Liver (tissue), 9 donors: ENCODE data around the gene SREBF2. TPM values are rescaled to one million over a fixed set of nuclear protein-coding genes. Genes with fewer than 3 reads are reported as not detected.
A peak's percentile ranks its signal among the peaks of the same experiment; 100 is the strongest.

Experiments used
- DNase-seq: peaks from one replicate; pipeline ENCODE4 v3.0.0-alpha.2; 2017; ENCODE audit warnings: low spot score
- H3K27ac ChIP-seq, 2 donors: one replicate each; pipeline ENCODE4 v1.7.0; 2013; ENCODE audit warnings: inconsistent platforms in 2 of 2, low read length in 2 of 2, control low read depth in 1 of 2, low read depth in 1 of 2, mild to moderate bottlenecking in 1 of 2
- H3K27me3 ChIP-seq, 4 donors: one replicate each; pipeline versions ENCODE4 v1.6.1 to v1.7.0; 2013; ENCODE audit warnings: low read length in 3 of 4, inconsistent platforms in 1 of 4, mild to moderate bottlenecking in 1 of 4, moderate library complexity in 1 of 4; ENCODE audit not compliant: control insufficient read depth in 4 of 4, insufficient read depth in 4 of 4
- H3K36me3 ChIP-seq, 4 donors: one replicate each; pipeline versions ENCODE4 v1.6.1 to v1.7.0; 2013; ENCODE audit warnings: low read length in 3 of 4, mild to moderate bottlenecking in 3 of 4, low read depth in 1 of 4, moderate library complexity in 1 of 4; ENCODE audit not compliant: control insufficient read depth in 4 of 4, insufficient read depth in 3 of 4
- H3K4me1 ChIP-seq, 4 donors: one replicate each; pipeline versions ENCODE4 v1.6.1 to v1.7.0; 2013; ENCODE audit warnings: low read length in 3 of 4, mild to moderate bottlenecking in 3 of 4, moderate library complexity in 1 of 4; ENCODE audit not compliant: control insufficient read depth in 4 of 4, insufficient read depth in 4 of 4
- H3K4me3 ChIP-seq, 3 donors: one replicate each; pipeline versions ENCODE4 v1.6.1 to v1.7.0; 2013; ENCODE audit warnings: low read length in 3 of 3, control low read depth in 1 of 3, low read depth in 1 of 3, mild to moderate bottlenecking in 1 of 3
- H3K9ac ChIP-seq, 2 donors: one replicate each; pipeline ENCODE4 v1.7.0; 2013; ENCODE audit warnings: low read length in 2 of 2, mild to moderate bottlenecking in 2 of 2, moderate library complexity in 2 of 2, control low read depth in 1 of 2, low read depth in 1 of 2
- H3K9me3 ChIP-seq, 4 donors: one replicate each; pipeline versions ENCODE4 v1.6.1 to v1.7.0; 2013; ENCODE audit warnings: low read length in 3 of 4; ENCODE audit not compliant: control insufficient read depth in 4 of 4
- EGR1 ChIP-seq, 2 donors: IDR thresholded peaks; 2 replicates each; pipeline ENCODE4 v1.6.1; 2016 to 2018; ENCODE audit warnings: antibody characterized with exemption in 2 of 2, low read depth in 2 of 2
- FOXA2 ChIP-seq: IDR thresholded peaks from 2 replicates; pipeline ENCODE4 v1.6.1; 2016; ENCODE audit warnings: antibody characterized with exemption
- HNF4A ChIP-seq, 2 donors: conservative IDR thresholded peaks; 2 replicates each; pipeline ENCODE4 v1.6.1; 2016; ENCODE audit warnings: antibody characterized with exemption in 2 of 2, mild to moderate bottlenecking in 2 of 2
- HNF4G ChIP-seq: IDR thresholded peaks from 2 replicates; pipeline ENCODE4 v1.6.1; 2016; ENCODE audit warnings: antibody characterized with exemption
- JUND ChIP-seq, 2 donors: IDR thresholded peaks; 2 replicates each; pipeline ENCODE4 v1.6.1; 2016; ENCODE audit warnings: antibody characterized with exemption in 2 of 2
- REST ChIP-seq: IDR thresholded peaks from 2 replicates; pipeline ENCODE4 v1.6.1; 2016; ENCODE audit warnings: antibody characterized with exemption, mild to moderate bottlenecking
- RXRA ChIP-seq, 2 donors: IDR thresholded peaks; 2 replicates each; pipeline ENCODE4 v1.6.1; 2017 to 2018; ENCODE audit warnings: antibody characterized with exemption in 2 of 2, mild to moderate bottlenecking in 1 of 2
- TAF1 ChIP-seq: conservative IDR thresholded peaks from 2 replicates; pipeline ENCODE4 v1.6.1; 2016; ENCODE audit warnings: antibody characterized with exemption, mild to moderate bottlenecking
- YY1 ChIP-seq: IDR thresholded peaks from 2 replicates; pipeline ENCODE4 v1.6.1; 2016; ENCODE audit warnings: antibody characterized with exemption, mild to moderate bottlenecking
- WGBS: extraction: QIAGEN DNeasy Blood & Tissue Kit; methylation state at CpG from one replicate; pipeline ENCODE4 v1.1.7; 2013; 5-methylcytosine and 5-hydroxymethylcytosine counted together
- polyA plus RNA-seq, 2 donors: library from polyadenylated mRNA; stranded (reverse) in 1 of 2; unstranded in 1 of 2; fragments of 200-250 nt in 1 of 2; fragments of >200 nt in 1 of 2; fragmentation: Nextera tagmentation in 1 of 2; extraction: Ambion mirVana in 1 of 2; gene quantifications; one replicate each; pipeline versions ENCODE4 v1.2.1 to v1.2.3, GENCODE V29; 2013 to 2015
- total RNA-seq, 2 donors: library from RNA; depleted of rRNA; stranded (reverse); fragments of >200 nt; gene quantifications; one replicate each; pipeline ENCODE4 v1.2.3, GENCODE V29; 2014
- TF ChIP-seq, protein P1 (sequence below): fragments of 150-350 bp; IDR thresholded peaks from 2 replicates; pipeline ENCODE4 v1.5.1; 2017; ENCODE audit warnings: improper control_type of control experiment, low read depth, low read length; ENCODE audit not compliant: missing input control
- TF ChIP-seq, protein P2 (sequence below): IDR thresholded peaks from 2 replicates; pipeline ENCODE4 v1.6.1; 2016; ENCODE audit warnings: antibody characterized with exemption
- donor health status: healthy.
- donor health status: healthy.
- donor health status: healthy.
- donor health status: healthy.
- donor health status: healthy.

Gene SREBF2
- total and polyA plus RNA-seq, 4 donors, result 18.3 to 69.6 (median 57.3) TPM

DNA sequence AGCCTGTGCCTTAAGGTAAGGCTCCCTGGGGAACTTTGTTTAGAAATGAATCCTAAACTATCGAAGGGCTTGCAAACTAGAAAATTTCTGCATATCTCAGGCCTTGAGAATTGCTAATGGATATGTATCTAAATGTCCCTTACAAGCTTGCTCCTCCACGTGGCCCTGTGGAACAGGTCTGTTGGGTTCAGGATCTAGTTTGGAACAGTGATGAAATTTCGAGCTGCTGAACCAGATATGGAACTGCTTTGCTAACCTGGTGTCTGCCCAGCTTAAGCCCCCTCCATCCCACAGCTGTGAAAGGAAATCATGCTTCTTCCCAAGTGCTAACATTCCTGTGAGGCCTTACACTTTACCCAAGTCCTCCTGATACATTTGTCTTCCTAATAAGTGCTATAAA is 11.6 kb downstream of the SREBF2 start (continued):
- TF ChIP-seq, protein P1, sequence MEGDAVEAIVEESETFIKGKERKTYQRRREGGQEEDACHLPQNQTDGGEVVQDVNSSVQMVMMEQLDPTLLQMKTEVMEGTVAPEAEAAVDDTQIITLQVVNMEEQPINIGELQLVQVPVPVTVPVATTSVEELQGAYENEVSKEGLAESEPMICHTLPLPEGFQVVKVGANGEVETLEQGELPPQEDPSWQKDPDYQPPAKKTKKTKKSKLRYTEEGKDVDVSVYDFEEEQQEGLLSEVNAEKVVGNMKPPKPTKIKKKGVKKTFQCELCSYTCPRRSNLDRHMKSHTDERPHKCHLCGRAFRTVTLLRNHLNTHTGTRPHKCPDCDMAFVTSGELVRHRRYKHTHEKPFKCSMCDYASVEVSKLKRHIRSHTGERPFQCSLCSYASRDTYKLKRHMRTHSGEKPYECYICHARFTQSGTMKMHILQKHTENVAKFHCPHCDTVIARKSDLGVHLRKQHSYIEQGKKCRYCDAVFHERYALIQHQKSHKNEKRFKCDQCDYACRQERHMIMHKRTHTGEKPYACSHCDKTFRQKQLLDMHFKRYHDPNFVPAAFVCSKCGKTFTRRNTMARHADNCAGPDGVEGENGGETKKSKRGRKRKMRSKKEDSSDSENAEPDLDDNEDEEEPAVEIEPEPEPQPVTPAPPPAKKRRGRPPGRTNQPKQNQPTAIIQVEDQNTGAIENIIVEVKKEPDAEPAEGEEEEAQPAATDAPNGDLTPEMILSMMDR, result no peak
- TF ChIP-seq RXRA (IDR thresholded peaks at IDR 0.05), result no peak
- no peak for TF ChIP-seq HNF4A (conservative IDR thresholded peaks at IDR 0.05)
- TF ChIP-seq HNF4G, result no peak
- TF ChIP-seq, protein P2, sequence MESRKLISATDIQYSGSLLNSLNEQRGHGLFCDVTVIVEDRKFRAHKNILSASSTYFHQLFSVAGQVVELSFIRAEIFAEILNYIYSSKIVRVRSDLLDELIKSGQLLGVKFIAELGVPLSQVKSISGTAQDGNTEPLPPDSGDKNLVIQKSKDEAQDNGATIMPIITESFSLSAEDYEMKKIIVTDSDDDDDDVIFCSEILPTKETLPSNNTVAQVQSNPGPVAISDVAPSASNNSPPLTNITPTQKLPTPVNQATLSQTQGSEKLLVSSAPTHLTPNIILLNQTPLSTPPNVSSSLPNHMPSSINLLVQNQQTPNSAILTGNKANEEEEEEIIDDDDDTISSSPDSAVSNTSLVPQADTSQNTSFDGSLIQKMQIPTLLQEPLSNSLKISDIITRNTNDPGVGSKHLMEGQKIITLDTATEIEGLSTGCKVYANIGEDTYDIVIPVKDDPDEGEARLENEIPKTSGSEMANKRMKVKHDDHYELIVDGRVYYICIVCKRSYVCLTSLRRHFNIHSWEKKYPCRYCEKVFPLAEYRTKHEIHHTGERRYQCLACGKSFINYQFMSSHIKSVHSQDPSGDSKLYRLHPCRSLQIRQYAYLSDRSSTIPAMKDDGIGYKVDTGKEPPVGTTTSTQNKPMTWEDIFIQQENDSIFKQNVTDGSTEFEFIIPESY, result no peak

DNA sequence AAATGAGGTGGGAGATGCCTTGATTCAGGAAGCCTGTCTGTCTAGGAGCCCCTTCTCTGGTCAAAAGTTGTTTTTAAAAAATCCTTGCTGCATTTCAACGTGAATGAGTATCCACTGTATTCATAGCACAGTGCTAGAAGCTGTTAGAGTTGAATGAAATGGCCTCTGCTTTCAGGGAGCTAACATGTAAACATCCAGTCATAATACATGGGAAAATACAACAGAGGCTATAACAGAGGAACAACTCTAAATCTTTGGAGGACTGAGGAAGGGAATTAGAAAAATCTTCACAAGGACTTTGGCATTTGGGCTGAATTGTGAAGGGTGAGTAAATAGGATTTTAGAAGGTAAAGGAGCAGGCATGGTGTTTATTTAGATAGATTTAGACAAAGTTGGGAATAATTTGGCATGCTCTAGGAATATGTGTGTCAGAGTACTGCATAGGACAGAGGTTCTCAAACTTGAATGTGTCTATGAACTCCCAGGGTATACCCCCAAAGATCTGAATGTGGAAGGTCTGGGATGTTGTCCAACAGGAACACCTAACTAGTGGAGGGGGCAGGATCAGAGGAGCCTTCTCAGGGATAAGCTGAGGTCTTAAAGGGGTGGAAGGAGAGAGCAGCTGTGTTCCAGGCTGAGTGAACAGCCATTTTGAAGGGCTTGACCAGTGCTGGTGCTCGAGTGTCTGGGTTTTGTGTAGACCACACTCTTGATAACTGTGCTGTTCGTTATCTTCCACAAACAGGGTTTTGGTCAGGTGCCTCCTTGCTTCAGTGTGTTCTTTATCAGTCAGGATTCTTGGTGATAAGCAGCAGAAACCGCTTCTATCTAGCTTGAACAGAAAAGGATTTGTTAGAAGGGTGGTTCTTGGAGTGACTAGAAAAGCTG is 12.7 kb downstream of the SREBF2 start:
- Histone ChIP-seq H3K4me3 (no peak overlapping the region), H3K36me3 (peaks cover 0 to 3% (median 0%) of the 10 kb centered on the region in 4 donors), H3K9me3 (no peaks in the 10 kb centered on the region), H3K27me3 (no peaks in the 10 kb centered on the region), H3K9ac (no peak overlapping the region), H3K27ac (peak overlapping the region in 1 of 2 donors; percentile 60), H3K4me1 (peaks cover 18 to 56% (median 50%) of the 10 kb centered on the region in 4 donors)
- no peak for TF ChIP-seq JUND (IDR thresholded peaks at IDR 0.05)
- no peak for TF ChIP-seq TAF1
- TF ChIP-seq FOXA2, result no peak
- TF ChIP-seq YY1, result no peak
- TF ChIP-seq REST, result no peak
- no peak for TF ChIP-seq EGR1 (IDR thresholded peaks at IDR 0.05; ENCODE audit: low read depth in 2 of 2)
- TF ChIP-seq, protein P2, result no peak
- WGBS, result 63% methylated on average over 4 of the region's 4 CpGs
- DNase-seq, result no peak
